NCI-H1694 (cell line): ENCODE data around the gene SIPA1L3.
"Not testable (repeated sequence)": the region's sequence is repeated elsewhere in the genome, so short reads cannot be mapped to it uniquely, and the experiment has no call there.

Experiments used
- DNase-seq: peaks from one replicate; lab custom pipeline; 2025; lab: John Stamatoyannopoulos, UW

SIPA1L3 gene

DNA sequence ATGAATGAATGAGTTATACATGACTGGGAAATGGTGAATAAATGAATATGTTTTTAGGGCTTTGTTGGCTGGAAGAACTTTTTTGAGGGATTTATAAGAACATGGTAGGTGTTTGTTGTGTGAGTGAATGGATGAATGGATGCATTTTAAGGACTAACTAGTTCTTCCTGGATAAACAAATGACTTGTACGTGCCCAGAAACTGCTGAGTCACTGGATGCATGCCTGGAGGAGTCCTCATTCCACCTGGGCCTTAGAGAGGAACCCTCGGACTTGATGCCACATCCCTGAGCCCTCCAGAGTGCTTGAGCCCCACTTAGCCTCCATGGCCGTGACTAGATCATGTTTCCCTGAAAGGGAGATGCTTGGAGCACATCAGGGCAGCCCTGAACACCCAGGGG, 163.6 kb downstream of the SIPA1L3 start:
- no peak for DNase-seq

DNA sequence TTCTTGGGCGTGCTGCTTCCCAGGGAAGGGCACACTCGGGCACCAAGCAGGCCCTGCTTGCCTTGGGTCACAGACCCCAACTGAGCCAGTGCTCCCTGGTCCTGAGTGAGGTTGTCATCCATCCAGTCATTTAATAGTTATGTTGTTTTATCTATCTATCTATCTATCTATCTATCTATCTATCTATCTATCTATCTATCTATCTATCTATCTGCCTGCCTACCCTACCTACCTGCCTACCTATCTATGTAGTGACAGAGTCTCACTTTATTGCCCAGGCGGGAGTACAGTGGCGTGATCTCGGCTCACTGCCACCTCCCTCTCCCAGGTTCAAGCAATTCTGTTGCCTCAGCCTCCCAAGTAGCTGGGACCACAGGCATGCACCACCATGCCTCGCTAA, 164.0 kb downstream of the SIPA1L3 start:
- not testable (repeated sequence) for DNase-seq

DNA sequence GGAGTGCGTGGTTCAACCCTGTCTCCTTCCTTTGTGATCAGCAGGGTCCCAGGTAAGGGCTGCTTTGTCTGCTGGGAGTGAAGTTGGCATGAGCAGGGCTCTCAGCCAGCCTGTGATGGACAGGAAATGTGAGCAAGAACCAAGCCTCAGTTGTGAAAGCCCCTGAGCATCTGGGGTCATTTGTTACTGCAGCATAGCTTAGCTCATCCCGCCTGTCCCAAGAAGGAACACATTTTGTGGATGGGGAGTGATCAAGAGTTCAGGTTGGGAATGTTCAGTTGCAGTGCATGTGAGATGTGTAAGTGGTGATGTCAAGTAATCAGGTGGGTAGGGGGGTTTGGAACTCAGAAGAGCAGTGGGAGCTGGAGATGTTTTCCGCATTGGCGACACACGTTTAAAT, 164.6 kb downstream of the SIPA1L3 start:
- no peak for DNase-seq

DNA sequence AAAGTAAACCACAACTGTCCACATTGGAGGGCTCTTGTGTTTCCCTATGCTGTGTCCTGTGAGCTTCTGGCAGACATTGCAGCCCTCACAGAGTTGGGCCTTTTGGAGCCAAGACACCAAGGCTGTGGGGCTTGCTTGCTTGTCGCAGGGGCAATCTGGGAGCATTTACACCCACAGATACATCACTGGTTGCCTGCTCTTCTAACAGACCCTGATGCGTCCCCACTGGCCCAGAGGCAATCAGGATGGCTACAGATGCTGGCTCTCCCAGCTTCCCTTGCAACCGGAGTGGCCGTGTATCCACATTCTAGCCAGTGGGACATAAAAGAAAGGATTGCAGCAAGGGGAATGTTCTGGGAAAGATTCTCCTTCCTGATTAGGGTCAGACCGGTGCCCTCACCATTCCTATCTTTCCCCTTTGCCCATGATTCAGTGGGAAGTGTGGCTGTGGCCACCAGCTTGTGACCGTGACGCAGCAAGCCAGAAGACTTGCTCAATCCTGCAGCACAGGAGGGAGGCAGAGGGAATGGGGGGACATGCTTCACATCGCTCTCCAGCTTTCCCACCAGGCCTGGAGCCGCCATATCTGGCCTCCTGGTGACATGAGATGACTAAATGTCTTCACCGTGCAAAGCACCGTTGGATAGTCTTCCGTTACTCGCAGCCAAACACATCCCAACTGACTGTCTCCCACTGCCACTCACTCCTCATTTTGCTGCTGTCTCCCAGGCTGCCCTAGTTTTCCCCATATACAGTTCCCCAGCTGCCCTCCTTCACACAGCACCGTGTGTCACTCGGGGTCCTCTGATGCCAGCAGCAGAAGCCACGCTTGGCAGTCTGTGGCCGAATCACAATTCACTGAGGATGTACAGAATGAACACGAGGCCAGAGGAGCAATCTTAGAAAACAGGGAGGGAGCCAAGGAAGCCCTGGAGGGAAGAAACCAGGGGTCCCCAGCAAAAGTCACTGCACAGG, 166.1 kb downstream of the SIPA1L3 start:
- DNase-seq: no peak

DNA sequence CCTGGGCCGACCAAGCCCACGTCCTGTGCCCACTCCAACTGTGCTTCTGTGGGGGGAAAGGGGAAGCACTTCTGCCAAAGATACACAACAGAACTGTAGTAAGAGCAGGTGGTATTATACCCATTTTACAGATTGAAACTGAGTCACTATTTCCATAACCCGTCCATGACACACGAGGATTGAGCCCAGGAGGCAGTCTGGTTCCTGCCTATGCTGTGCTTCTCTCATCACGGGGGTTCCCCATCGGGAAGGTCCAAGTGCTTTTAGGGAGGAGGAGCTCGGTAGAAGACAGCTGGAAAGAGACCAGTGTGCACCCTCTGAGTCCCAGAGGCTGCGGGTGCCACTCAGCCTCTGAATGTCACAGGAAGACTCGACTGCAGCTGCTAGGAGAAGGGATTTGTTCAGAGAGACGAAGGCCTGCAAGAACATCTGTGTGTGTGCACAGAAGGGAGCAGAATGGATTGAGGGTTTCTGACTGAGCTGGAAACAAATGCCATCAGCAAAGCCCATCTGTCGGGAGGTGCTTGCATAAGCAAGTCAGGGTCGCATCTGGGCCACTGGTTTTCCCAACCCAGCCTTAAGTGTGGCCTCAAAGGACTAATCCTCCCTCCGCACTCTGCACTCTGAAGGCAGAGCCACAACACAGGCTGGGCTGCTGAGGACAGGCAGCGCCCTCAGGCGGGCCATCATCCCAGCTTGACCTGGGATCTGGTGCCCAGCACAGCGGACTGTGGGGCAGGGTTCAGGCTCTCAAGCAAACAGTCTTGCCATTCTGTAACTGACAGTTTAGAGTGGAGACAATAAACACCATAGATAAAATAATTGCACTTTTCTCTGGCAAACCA, 167.1 kb downstream of the SIPA1L3 start:
- DNase-seq: peak; percentile 95

DNA sequence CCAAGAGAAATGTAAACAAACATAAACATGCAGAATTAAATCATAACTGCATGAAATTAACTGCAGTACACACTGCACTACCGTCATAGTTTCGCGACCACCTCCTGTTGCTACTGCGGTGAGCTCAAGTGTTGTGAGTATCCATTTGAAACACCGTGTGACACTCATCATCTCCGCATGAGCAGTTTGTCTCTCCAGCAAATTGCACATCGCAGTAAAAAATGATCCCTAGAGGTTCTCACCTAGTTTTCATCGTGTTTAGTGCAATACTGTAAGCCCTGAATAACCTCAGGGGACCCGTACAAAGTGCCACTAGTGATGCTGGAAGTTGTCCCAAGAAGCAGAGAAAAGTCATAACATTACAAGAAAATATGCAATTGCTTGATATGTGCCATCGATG, 169.3 kb downstream of the SIPA1L3 start:
- no peak for DNase-seq

DNA sequence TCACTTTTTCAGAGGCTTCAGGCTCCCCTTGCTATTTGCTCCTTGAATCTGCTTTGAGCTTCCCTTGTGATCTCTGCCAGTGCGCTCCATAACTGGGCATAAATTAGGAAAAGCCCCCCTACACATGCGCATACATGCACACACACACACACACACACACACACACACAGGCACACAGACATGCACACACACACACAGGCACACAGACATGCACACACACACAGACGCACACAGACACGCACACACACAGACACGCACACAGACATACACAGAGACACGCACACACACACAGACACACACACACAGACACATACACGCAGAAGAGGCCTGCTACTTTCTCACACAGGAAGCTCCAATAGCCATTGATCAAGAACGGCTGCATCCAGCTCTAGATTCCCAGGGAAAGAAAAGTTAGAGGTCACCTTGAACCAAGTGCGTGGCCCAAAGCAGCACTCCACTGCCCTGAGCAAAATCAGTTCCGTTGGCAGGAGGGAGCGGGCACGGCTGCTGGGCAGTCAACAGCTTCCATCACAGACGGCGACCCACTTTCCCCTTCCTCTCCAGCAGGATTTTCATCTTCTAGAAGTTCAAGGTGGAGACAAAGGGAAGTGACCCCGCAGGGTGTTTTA, 171.4 kb downstream of the SIPA1L3 start:
- DNase-seq: no peak

DNA sequence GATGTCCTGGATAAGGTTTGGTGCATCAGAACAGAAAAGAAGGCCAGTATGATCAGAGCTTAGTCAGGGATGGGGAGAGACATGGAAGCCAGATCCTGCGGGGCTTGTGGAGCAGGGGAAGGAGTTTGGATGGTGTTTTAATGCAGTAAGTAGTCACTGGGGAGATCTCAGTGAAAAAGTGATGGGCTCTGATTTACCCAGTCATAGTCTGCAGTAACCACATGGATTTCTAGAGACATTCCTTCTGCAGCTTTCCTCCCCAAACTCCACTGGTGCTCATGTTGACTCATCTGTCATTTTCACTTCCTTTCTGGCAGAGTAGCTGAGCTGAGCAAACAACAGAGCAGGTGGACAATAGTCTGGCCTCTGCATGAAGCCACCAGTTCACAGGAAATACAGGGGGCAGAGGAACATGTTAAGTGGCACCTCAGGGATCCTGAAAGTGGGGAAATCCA, 172.9 kb downstream of the SIPA1L3 start:
- DNase-seq: no peak

DNA sequence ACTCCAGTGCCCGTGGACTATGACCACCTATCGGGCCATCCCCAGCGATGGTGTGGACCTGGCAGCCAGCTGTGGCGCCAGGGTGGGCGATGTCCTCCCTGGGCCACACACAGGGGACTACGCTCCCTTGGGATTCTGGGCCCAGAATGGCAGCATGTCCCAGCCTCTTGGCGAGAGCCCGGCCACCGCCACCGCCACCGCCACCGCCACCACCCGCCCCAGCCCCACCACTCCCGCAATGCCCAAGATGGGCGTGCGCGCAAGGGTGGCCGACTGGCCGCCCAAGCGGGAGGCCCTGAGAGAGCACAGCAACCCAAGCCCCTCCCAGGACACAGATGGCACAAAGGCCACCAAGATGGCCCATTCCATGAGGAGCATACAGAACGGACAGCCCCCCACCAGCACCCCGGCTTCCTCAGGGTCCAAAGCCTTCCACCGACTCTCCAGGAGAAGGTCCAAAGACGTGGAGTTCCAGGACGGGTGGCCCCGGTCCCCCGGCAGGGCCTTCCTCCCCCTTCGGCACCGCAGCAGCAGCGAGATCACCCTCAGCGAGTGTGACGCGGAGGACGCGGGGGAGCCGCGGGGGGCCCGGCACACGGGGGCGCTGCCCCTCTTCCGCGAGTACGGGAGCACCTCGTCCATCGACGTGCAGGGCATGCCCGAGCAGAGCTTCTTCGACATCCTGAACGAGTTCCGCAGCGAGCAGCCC, 174.7 kb downstream of the SIPA1L3 start:
- no peak for DNase-seq

DNA sequence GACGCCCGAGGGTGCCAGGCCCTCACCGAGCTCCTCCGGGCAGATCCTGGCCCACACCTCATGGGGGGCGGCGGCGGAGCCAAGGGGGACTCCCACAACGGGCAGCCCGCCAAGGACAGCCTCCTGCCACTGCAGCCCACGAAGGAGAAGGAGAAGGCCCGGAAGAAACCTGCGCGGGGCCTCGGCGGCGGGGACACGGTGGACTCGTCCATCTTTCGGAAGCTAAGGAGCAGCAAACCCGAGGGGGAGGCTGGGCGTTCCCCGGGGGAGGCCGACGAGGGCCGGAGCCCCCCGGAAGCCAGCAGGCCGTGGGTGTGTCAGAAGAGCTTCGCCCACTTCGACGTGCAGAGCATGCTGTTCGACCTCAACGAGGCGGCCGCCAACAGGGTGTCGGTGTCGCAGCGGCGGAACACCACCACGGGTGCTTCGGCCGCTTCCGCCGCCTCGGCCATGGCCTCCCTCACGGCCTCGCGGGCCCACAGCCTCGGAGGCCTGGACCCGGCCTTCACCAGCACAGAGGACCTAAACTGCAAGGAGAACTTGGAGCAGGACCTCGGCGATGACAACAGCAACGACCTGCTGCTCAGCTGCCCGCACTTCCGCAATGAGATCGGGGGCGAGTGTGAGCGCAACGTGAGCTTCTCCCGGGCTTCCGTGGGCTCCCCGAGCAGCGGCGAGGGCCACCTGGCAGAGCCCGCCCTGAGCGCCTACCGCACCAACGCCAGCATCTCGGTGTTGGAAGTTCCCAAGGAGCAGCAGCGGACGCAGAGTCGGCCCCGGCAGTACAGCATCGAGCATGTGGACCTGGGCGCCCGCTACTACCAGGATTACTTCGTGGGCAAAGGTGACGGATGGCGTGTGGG, 175.5 kb downstream of the SIPA1L3 start:
- no peak for DNase-seq

DNA sequence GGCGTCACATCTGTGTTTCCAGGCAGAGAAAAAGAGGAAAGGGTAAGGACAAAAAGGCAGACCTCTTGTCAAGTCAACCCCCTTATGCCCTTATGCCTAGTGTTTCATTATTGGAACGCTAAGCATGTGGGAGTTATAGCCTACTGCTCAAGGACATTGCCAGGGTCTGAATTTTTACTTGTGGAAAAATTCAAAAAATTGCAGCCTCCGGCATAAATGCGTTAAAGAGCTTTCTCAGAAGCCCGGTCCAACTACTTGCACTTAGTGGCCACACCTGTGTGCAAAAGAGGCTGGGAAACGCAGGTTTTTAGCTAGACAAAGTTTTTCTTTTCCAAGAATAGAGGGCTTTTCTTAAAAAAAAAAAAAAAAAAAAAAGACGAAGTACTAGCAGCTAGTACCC, 177.2 kb downstream of the SIPA1L3 start:
- DNase-seq: no peak

DNA sequence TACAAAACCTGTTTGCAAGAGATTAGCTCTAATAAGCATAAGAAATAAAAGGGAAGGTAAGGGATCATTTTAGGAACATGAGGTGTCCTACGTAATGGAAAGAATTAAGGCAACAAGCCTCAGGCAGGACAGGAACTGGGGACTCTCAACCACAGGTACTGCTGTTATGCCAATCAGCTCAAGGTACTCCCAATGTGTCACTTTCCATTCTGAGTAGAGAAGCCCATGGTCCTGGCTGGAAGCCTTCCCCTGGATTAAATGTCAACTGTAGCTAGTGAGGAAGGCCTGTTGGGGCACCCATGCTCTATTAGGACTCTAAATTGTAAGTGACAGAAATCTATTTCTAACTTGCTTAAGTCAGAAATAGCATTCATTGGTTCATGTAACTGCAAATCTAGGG, 182.4 kb downstream of the SIPA1L3 start:
- DNase-seq: no peak

DNA sequence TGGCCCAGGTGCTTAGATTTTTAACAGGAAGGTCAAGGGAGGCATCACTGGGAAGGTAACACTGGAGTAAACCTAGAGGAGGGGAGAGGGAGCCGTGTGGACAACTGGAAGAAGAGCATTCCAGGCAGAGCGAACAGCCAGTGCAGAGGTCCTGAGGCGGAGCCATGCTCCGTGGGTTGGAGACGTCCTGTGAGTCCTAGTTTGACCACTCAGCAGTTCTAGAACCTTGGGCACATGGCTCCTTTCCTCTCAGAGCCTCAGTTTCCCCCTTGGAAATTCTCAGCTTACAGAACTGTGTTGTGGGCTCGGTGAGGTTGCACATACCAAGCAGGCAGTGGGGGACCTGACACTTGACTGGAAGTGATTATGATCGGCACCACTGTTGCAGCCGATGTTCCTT, 186.1 kb downstream of the SIPA1L3 start:
- DNase-seq: no peak

DNA sequence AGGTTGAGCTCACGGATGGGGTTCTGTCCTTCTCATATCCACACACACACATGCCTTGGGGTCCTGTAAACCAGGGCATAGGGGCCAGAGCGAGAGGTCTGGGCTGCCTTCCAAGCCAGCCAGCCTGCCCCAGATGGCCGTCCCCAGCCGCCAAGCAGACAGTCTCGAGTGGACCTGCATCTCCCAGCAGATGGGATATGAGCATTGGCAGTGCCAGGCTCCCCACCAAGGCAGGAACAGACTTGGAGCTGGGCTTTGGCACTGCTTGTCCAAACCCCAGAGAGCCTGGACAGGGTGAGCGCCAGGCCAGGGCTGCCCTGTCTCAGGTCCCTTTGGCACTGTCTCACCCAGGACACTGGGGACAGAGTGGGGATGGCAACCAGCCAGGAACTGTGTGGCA, 186.6 kb downstream of the SIPA1L3 start:
- DNase-seq: peak; percentile 18

DNA sequence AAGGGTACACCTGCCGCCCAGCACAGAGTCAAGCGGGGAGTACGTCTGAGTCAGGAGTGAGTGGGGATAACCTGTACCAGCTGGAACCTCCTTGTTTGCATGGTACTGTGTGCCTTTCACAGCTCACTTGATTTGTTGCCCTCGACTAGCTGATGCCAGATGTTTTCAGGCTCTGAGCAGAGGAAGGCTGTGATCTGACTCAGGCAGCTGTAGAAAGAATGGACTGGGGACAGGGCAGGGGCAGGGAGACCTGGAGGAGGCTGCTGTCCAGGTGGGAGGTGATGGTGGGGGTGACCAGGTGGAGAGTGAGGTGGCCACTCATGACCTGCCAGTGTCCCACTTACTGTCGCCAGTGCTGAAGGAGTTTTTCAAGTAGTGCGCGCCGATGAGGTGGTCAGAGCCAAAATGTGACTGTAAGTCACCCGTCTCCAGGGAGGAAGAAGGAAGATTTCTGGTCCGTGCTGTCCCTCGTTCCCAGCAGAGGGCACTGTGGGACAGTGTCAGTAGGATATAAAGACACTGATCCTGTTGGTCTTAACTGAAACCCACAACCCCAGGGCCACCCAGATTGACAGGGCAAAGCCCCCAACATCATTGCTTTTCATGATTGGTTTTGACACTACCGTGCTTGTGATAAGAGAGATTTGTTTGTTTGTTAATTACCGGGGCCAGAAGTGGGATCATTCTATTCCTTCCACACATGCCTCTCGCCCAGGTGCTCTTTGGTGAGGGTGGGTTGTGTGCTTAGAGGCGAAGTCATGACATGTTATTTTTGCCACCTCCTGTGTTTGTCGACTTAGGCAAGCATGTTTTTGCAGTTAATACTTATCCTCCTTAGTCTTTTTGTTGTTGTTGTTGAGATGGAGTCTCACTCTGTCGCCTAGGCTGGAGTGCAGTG, 188.7 kb downstream of the SIPA1L3 start:
- DNase-seq: peak; percentile 75

DNA sequence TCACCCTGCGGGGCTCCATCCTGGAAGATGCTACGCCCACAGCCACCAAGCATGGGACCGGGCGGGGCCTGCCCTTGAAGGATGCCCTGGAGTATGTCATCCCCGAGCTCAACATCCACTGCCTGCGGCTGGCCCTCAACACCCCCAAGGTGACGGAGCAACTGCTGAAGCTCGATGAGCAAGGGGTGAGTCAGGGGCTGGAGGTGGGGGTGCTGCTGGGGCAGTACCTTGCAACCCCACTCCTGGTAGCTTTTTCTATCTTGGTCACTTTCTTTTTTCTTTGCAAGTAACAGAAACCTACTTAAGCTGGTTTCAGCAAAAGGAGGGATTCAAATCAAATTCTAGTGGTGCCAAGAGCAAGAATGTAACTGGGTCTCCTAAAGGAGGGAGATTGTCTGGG, 193.0 kb downstream of the SIPA1L3 start:
- no peak for DNase-seq

DNA sequence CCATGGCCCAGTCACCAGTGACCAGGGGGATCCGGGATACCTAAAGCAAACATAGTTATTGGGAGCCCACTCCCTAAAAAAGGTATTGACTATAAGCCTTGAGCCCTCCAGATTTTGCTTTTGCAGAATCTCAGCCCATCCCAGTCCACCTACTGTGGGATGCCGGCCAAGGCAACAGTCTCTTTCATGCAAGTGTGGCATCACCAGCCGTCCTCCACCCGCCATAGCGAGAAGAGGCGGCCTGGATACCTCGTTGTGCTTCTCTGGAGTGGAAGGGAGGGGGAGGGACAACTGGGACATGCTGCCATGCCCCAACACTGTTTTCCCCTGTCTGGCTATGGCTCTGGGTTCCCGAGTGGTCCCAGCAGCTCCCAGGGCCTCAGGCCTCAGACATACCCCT, 193.6 kb downstream of the SIPA1L3 start:
- DNase-seq: no peak

DNA sequence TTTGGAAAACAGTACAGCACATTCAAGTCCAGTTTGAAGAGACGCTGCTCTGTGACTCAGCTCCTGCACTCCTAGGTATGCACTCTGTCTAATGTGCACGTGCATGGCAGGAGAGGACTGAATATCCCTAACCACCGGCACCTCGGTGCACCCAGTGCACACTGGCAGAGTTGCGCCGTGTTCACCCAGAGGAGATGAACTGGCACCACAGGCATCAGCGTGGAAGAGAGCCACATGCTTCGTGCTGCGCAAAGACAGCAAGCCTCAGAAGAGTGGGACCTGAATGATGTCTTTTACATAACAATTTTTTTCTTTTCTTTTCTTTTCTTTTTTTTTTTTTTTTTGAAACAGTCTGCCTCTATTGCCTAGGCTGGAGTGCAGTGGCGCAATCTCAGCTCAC, 194.7 kb downstream of the SIPA1L3 start:
- no peak for DNase-seq

DNA sequence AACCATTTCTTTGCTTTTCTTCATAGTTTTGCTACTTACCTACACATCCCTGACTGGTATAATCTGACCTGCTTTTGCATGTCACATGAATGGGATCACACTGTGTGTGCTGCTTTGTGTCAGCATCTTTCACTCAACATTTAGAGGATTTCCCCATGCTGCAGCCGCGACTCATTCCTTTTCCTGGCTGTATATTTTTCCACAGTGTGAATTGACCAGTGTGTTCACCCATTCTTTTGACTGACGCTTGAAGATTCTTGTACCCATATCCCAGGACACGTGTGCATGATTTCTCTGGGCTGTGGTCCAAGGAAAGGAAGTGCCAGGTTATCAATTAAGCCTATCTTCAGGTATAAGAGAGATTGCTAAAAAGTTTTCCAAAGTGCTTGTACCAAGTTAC, 198.6 kb downstream of the SIPA1L3 start:
- DNase-seq: no peak

DNA sequence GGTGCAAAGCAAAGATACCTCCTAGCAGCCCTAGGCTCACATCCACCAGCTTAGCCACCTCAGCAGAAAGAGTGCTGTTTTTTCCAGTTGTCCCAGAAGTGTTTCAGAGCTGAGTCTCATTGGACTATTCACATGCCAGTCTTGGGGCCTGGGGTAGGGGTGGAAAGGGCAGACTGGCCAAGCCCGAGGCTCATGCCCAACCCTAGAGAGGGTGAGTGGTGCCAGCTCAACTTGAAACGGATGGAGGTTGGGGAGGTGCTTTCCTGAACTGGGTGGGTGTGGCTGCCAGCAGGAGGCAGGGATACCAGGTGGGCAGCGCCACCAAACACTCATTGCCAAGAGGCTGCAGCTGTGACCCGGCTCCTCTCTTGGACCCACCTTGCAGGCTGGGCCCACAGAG, 200.1 kb downstream of the SIPA1L3 start:
- DNase-seq: no peak
